H9 (cell line): ENCODE data around the gene CROCC2. TPM values are rescaled to one million over a fixed set of nuclear protein-coding genes. Genes with fewer than 3 reads are reported as not detected.

Experiments
- DNase-seq: peaks from one replicate; pipeline ENCODE4 v3.0.0-alpha.2; 2017
- H2AFZ ChIP-seq: one replicate; pipeline ENCODE4 v1.6.1; 2013; ENCODE audit warnings: mild to moderate bottlenecking, low read length, control low read depth, moderate library complexity
- H2AK5ac ChIP-seq: 2 replicates; pipeline ENCODE4 v1.6.1; 2013; ENCODE audit warnings: low read length, control low read depth, mixed read lengths; ENCODE audit not compliant: insufficient read length
- H2BK120ac ChIP-seq: one replicate; pipeline ENCODE4 v1.6.1; 2013; ENCODE audit warnings: low read depth, mild to moderate bottlenecking, low read length, control low read depth, inconsistent platforms; ENCODE audit not compliant: poor library complexity, severe bottlenecking
- H2BK12ac ChIP-seq: 2 replicates; pipeline ENCODE4 v1.6.1; 2013; ENCODE audit warnings: low read length, control low read depth, mixed read lengths, low read depth; ENCODE audit not compliant: insufficient read length
- H2BK15ac ChIP-seq: 2 replicates; pipeline ENCODE4 v1.6.1; 2013; ENCODE audit warnings: low read depth, low read length, control low read depth
- H2BK20ac ChIP-seq: one replicate; pipeline ENCODE4 v1.6.1; 2013; ENCODE audit warnings: low read depth, mild to moderate bottlenecking, low read length, control low read depth, inconsistent platforms; ENCODE audit not compliant: poor library complexity, severe bottlenecking
- H2BK5ac ChIP-seq: 2 replicates; pipeline ENCODE4 v1.6.1; 2013; ENCODE audit warnings: low read length, control low read depth, mixed read lengths; ENCODE audit not compliant: insufficient read length
- H3K14ac ChIP-seq: 2 replicates; pipeline ENCODE4 v1.6.1; 2013; ENCODE audit warnings: low read length, control low read depth; ENCODE audit not compliant: insufficient read depth
- H3K18ac ChIP-seq: 2 replicates; pipeline ENCODE4 v1.6.1; 2013; ENCODE audit warnings: low read depth, mild to moderate bottlenecking, mixed read lengths, low read length, control low read depth; ENCODE audit not compliant: insufficient read length
- H3K23ac ChIP-seq: 2 replicates; pipeline ENCODE4 v1.6.1; 2013; ENCODE audit warnings: low read length, control low read depth, mixed read lengths, low read depth; ENCODE audit not compliant: insufficient read length
- H3K23me2 ChIP-seq: 2 replicates; pipeline ENCODE4 v1.6.1; 2013; ENCODE audit warnings: low read depth, mild to moderate bottlenecking, mixed read lengths, low read length, control low read depth; ENCODE audit not compliant: insufficient read length, poor library complexity, severe bottlenecking
- H3K27ac ChIP-seq: 2 replicates; pipeline ENCODE4 v1.5.1; 2013; ENCODE audit warnings: low read length, control low read depth, mixed read lengths, low read depth; ENCODE audit not compliant: insufficient read length
- H3K27me3 ChIP-seq: 2 replicates; pipeline ENCODE4 v1.6.1; 2013; ENCODE audit warnings: low read length, control low read depth, inconsistent platforms; ENCODE audit not compliant: insufficient read depth
- H3K4ac ChIP-seq: 2 replicates; pipeline ENCODE4 v1.6.1; 2013; ENCODE audit warnings: low read depth, mild to moderate bottlenecking, control low read depth, inconsistent platforms, low read length, moderate library complexity
- H3K4me1 ChIP-seq: 2 replicates; pipeline ENCODE4 v1.6.1; 2013; ENCODE audit warnings: low read length, control low read depth, inconsistent platforms; ENCODE audit not compliant: insufficient read depth
- H3K4me2 ChIP-seq: 2 replicates; pipeline ENCODE4 v1.6.1; 2013; ENCODE audit warnings: low read length, control low read depth, mixed read lengths; ENCODE audit not compliant: insufficient read length, insufficient read depth
- H3K56ac ChIP-seq: 2 replicates; pipeline ENCODE4 v1.6.1; 2013; ENCODE audit warnings: low read depth, mild to moderate bottlenecking, mixed read lengths, low read length, control low read depth; ENCODE audit not compliant: insufficient read length
- H3K79me1 ChIP-seq: 2 replicates; pipeline ENCODE4 v1.6.1; 2013; ENCODE audit warnings: low read depth, mild to moderate bottlenecking, moderate library complexity, low read length, control low read depth, inconsistent platforms; ENCODE audit not compliant: insufficient read depth, poor library complexity, severe bottlenecking
- H3K79me2 ChIP-seq: 2 replicates; pipeline ENCODE4 v1.6.1; 2013; ENCODE audit warnings: low read length, control low read depth, inconsistent platforms; ENCODE audit not compliant: insufficient read depth
- H3K9ac ChIP-seq: 2 replicates; pipeline ENCODE4 v1.6.1; 2013; ENCODE audit warnings: low read length, control low read depth, mixed read lengths; ENCODE audit not compliant: insufficient read length; ENCODE audit errors: extremely low read depth
- H3K9me3 ChIP-seq: one replicate; pipeline ENCODE4 v1.6.1; 2013; ENCODE audit warnings: low read depth, low read length, inconsistent platforms; ENCODE audit not compliant: control insufficient read depth
- H3T11ph ChIP-seq: one replicate; pipeline ENCODE4 v1.6.1; 2013; ENCODE audit warnings: mild to moderate bottlenecking, low read length, control low read depth, inconsistent platforms
- H4K20me1 ChIP-seq: one replicate; pipeline ENCODE4 v1.6.1; 2013; ENCODE audit not compliant: control insufficient read depth, insufficient read length, insufficient read depth
- H4K5ac ChIP-seq: 2 replicates; pipeline ENCODE4 v1.6.1; 2013; ENCODE audit warnings: low read depth, mild to moderate bottlenecking, mixed read lengths, low read length, control low read depth; ENCODE audit not compliant: insufficient read length
- H4K8ac ChIP-seq: replicated peaks from 2 replicates; pipeline ENCODE4 v1.6.1; 2013; ENCODE audit warnings: low read length, control low read depth, mixed read lengths, low read depth; ENCODE audit not compliant: insufficient read length
- H4K91ac ChIP-seq: 2 replicates; pipeline ENCODE4 v1.6.1; 2013; ENCODE audit warnings: low read depth, mild to moderate bottlenecking, moderate library complexity, mixed read lengths, low read length, control low read depth; ENCODE audit not compliant: insufficient read length
- H3K27ac Mint-ChIP-seq, 3 experiments: 2 replicates in 2 of 3; 3 replicates in 1 of 3; pipeline ENCODE4 v1.8.0; 2020 to 2021; ENCODE audit warnings: mixed read lengths in 3 of 3, mild to moderate bottlenecking in 1 of 3, moderate library complexity in 1 of 3
- H3K27me3 Mint-ChIP-seq: 2 replicates; pipeline ENCODE4 v1.8.0; 2021; ENCODE audit warnings: low read depth, mild to moderate bottlenecking, moderate library complexity, mixed read lengths
- H3K36me3 Mint-ChIP-seq, 3 experiments: 2 replicates in 2 of 3; 3 replicates in 1 of 3; pipeline ENCODE4 v1.8.0; 2020 to 2021; ENCODE audit warnings: low read depth in 3 of 3, mixed read lengths in 3 of 3; ENCODE audit not compliant: insufficient read depth in 1 of 3
- H3K4me1 Mint-ChIP-seq, 2 experiments: 2 replicates each; pipeline ENCODE4 v1.8.0; 2020; ENCODE audit warnings: mixed read lengths in 2 of 2
- H3K4me3 Mint-ChIP-seq, 2 experiments: 2 replicates in 1 of 2; 3 replicates in 1 of 2; pipeline ENCODE4 v1.8.0; 2020 to 2021; ENCODE audit warnings: mild to moderate bottlenecking in 2 of 2, mixed read lengths in 2 of 2, moderate library complexity in 1 of 2
- H3K9me3 Mint-ChIP-seq, 2 experiments: 2 replicates in 1 of 2; 3 replicates in 1 of 2; pipeline ENCODE4 v1.8.0; 2020; ENCODE audit warnings: mild to moderate bottlenecking in 2 of 2, mixed read lengths in 2 of 2, moderate library complexity in 1 of 2
- WGBS: extraction: QIAGEN DNeasy Blood & Tissue Kit; methylation state at CpG from one replicate; pipeline ENCODE4 v1.1.7; 2013; ENCODE audit warnings: missing lambda C conversion rate, low lambda C conversion rate, mixed read lengths; ENCODE audit not compliant: insufficient read length; ENCODE audit errors: extremely low coverage; 5-methylcytosine and 5-hydroxymethylcytosine counted together
- total RNA-seq: library from RNA; stranded (reverse); gene quantifications from 2 replicates; pipeline ENCODE4 v1.2.1, GENCODE V29; 2021
- TF ChIP-seq, protein P1 (sequence below): fragments of 200-600 bp; sonication (generic); conservative IDR thresholded peaks from 3 replicates; pipeline ENCODE4 v1.8.0; 2021; ENCODE audit warnings: antibody characterized with exemption, mild to moderate bottlenecking

CROCC2 gene
- total RNA-seq, 1 experiment from 2014 or later = not detected

DNA sequence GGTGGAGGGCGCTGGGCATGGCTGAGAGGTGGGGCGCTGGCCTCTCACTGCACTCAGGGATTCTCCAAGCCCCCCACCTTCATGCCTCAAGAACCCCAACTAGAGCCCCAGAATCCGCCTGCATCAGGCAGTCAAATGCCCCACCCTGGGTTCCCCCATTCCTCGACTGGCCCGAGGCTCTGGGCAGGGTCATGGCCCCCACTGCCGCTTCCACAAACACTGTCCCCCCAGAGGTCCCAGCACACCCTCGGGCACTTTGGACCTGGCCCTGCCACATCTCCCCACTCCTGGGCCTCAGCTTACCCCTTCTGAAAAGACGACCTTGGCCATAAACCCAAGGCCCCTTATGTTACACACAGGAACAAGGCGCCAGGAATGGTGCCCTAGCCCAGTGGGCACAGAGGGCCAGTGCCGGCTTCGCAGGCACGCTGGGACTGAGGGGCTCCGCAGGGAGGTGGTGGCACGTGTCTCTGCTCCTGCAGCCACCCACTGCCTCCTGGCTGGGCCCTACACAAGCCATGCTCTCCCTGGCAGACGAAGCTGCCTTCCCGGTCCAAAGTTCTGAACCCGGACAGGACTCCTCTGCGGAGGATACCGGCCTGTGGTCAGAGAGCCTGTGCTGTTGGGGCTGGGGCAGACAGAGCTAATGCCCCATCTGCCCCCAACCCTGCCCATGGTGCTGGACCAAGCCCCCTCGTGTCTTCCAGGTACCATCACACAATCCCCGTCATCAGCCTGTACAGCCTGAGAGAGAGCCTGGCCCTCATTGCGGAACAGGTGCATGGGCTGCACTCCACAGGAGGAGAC lies 30.7 kb upstream of the CROCC2 start:
- Histone ChIP-seq H4K91ac (no peak overlapping the region), H4K20me1 (no peaks in the 10 kb centered on the region), H4K5ac (no peak overlapping the region), H3K23me2 (no peaks in the 10 kb centered on the region), H2AK5ac (no peak overlapping the region), H3K9ac (no peak overlapping the region), H3K18ac (no peak overlapping the region), H3T11ph (no peak overlapping the region), H2BK15ac (no peak overlapping the region), H3K27me3 (no peaks in the 10 kb centered on the region), H2BK5ac (no peak overlapping the region), H3K4me2 (no peak overlapping the region), H2AFZ (no peak overlapping the region), H3K23ac (no peak overlapping the region), H2BK120ac (no peak overlapping the region), H3K4ac (no peak overlapping the region), H2BK12ac (no peak overlapping the region), H3K79me1 (no peaks in the 10 kb centered on the region), H3K9me3 (no peaks in the 10 kb centered on the region), H4K8ac (no peak overlapping the region), H2BK20ac (no peak overlapping the region), H3K27ac (no peak overlapping the region), H3K79me2 (no peaks in the 10 kb centered on the region), H3K14ac (no peak overlapping the region), H3K56ac (no peak overlapping the region), H3K4me1 (no peaks in the 10 kb centered on the region)
- H3K4me3 Mint-ChIP-seq = no peak overlapping the region
- peaks cover 0 to 3% of the 10 kb centered on the region in 2 experiments; a peak in 1 of 4 replicates for H3K4me1 Mint-ChIP-seq
- no peak for DNase-seq
- WGBS = no CpG with 5 or more reads among the region's 22 CpGs
- no peaks in the 10 kb centered on the region for H3K9me3 Mint-ChIP-seq
- no peaks in the 10 kb centered on the region for H3K27me3 Mint-ChIP-seq
- TF ChIP-seq, protein P1, sequence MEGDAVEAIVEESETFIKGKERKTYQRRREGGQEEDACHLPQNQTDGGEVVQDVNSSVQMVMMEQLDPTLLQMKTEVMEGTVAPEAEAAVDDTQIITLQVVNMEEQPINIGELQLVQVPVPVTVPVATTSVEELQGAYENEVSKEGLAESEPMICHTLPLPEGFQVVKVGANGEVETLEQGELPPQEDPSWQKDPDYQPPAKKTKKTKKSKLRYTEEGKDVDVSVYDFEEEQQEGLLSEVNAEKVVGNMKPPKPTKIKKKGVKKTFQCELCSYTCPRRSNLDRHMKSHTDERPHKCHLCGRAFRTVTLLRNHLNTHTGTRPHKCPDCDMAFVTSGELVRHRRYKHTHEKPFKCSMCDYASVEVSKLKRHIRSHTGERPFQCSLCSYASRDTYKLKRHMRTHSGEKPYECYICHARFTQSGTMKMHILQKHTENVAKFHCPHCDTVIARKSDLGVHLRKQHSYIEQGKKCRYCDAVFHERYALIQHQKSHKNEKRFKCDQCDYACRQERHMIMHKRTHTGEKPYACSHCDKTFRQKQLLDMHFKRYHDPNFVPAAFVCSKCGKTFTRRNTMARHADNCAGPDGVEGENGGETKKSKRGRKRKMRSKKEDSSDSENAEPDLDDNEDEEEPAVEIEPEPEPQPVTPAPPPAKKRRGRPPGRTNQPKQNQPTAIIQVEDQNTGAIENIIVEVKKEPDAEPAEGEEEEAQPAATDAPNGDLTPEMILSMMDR = no peak
- H3K27ac Mint-ChIP-seq = no peak overlapping the region
- H3K36me3 Mint-ChIP-seq = no peaks in the 10 kb centered on the region; a peak in 1 of 7 replicates
